Upper lobe of left lung (tissue), 6 donors: Measurements from ENCODE around the gene SLBP. TPM values are rescaled to one million over a fixed set of nuclear protein-coding genes. Genes with fewer than 3 reads are reported as not detected.

Experiments used
- ATAC-seq, 2 donors: fragments of 200-7000 bp; cut with Tn5 transposase; one replicate each; pipeline ENCODE4 v1.9.1; 2022; ENCODE audit warnings: mild to moderate bottlenecking in 2 of 2, moderate library complexity in 2 of 2; ENCODE audit not compliant: low FRiP score in 2 of 2
- DNase-seq, 2 donors: peaks; one replicate each; pipeline ENCODE4 v3.0.0-alpha.2; 2019 to 2020
- H3K27ac ChIP-seq, 4 donors: fragments of 200-600 bp; sonication (generic); one replicate each; pipeline ENCODE4 v1.5.1; 2016 to 2019
- H3K27me3 ChIP-seq, 4 donors: fragments of 200-600 bp; sonication (generic); one replicate each; pipeline ENCODE4 v1.5.1; 2017 to 2019
- H3K36me3 ChIP-seq, 4 donors: fragments of 200-600 bp; sonication (generic); one replicate each; pipeline ENCODE4 v1.5.1; 2016 to 2019
- H3K4me1 ChIP-seq, 4 donors: fragments of 200-600 bp; sonication (generic); one replicate each; pipeline ENCODE4 v1.5.1; 2018 to 2019
- H3K4me3 ChIP-seq, 4 donors: fragments of 200-600 bp; sonication (generic); one replicate each; pipeline ENCODE4 v1.5.1; 2017 to 2019; ENCODE audit warnings: mild to moderate bottlenecking in 2 of 4, moderate library complexity in 1 of 4
- H3K9me3 ChIP-seq, 4 donors: fragments of 200-600 bp; sonication (generic); one replicate each; pipeline ENCODE4 v1.5.1; 2018 to 2019
- CTCF ChIP-seq, 6 experiments: fragments of 450-650 bp in 4 of 6; fragments of 200-600 bp in 2 of 6; sonication (generic) in 2 of 6; IDR thresholded peaks; one replicate each; pipeline ENCODE4 v1.5.1; 2016 to 2019; ENCODE audit warnings: antibody characterized with exemption in 6 of 6
- EP300 ChIP-seq, 4 donors: sonication (generic); formaldehyde crosslinking; IDR thresholded peaks; one replicate each; pipeline ENCODE4 v1.5.1; 2017; ENCODE audit warnings: antibody characterized with exemption in 4 of 4, control low read depth in 2 of 4
- POLR2A ChIP-seq, 4 donors: fragments of 450-650 bp; IDR thresholded peaks; one replicate each; pipeline ENCODE4 v1.5.1; 2016 to 2017; ENCODE audit warnings: antibody characterized with exemption in 4 of 4, mild to moderate bottlenecking in 2 of 4
- POLR2AphosphoS5 ChIP-seq, 2 donors: sonication (generic); formaldehyde crosslinking; IDR thresholded peaks; one replicate each; pipeline ENCODE4 v1.5.1; 2017; ENCODE audit warnings: antibody characterized with exemption in 2 of 2
- WGBS, 2 donors: methylation state at CpG; one replicate each; pipeline ENCODE4 v1.1.5; 2017 to 2018; 5-methylcytosine and 5-hydroxymethylcytosine counted together
- small RNA-seq, 4 donors: library from RNA; depleted of rRNA; stranded (forward); fragments of <200 nt; gene quantifications; one replicate each; pipeline ENCODE3, GENCODE V24; 2016
- total RNA-seq, 6 donors: library from RNA; depleted of rRNA in 4 of 6; stranded (reverse); fragments of >200 nt in 4 of 6; gene quantifications; one replicate each; pipeline versions ENCODE4 v1.1.0 to v1.2.1, GENCODE V29; 2016 to 2021
- donor health status: DM: no; HTN: no; CAD: no; lungs with moderate emphysema.
- donor health status: DM: no; HTN: yes; CAD: no; lungs with severe emphysema.

SLBP gene
- total RNA-seq, 6 donors from 2014 or later = 33.0 to 51.1 (median 38.0) TPM

- TF ChIP-seq POLR2A (IDR thresholded peaks at IDR 0.05) = no peak
- TF ChIP-seq CTCF (IDR thresholded peaks at IDR 0.05) = no peak
- TF ChIP-seq EP300 (IDR thresholded peaks at IDR 0.05) = no peak
- TF ChIP-seq POLR2AphosphoS5 (IDR thresholded peaks at IDR 0.05) = no peak
- ATAC-seq (peak; percentile 12 to 46), DNase-seq (peak in 1 of 2 donors; percentile 67)
- no peaks in the 10 kb centered on the region for H3K27me3 ChIP-seq
- no peaks in the 10 kb centered on the region for H3K36me3 ChIP-seq
- no peak overlapping the region for H3K27ac ChIP-seq
- 59 to 62% methylated on average over 10 to 18 of the region's 21 CpGs for WGBS, 2 donors
- H3K4me1 ChIP-seq = no peaks in the 10 kb centered on the region
- H3K4me3 ChIP-seq = no peak overlapping the region
- H3K9me3 ChIP-seq = no peaks in the 10 kb centered on the region
Measured at GRCh38 chr4:1644891-1645657, 67.0 kb downstream of the SLBP start.

GRCh38 chr4:1643971-1644735, 68.0 kb downstream of the SLBP start:
- ATAC-seq = no peak
- TF ChIP-seq POLR2AphosphoS5 (IDR thresholded peaks at IDR 0.05) = no peak
- no peak for TF ChIP-seq EP300 (IDR thresholded peaks at IDR 0.05)
- TF ChIP-seq CTCF (IDR thresholded peaks at IDR 0.05) = no peak
- TF ChIP-seq POLR2A (IDR thresholded peaks at IDR 0.05) = no peak
- Histone ChIP-seq H3K9me3 (no peaks in the 10 kb centered on the region), H3K4me3 (no peak overlapping the region), H3K4me1 (no peaks in the 10 kb centered on the region), H3K27ac (no peak overlapping the region), H3K27me3 (no peaks in the 10 kb centered on the region), H3K36me3 (no peaks in the 10 kb centered on the region)
- DNase-seq = peak in 1 of 2 donors; percentile 77
- WGBS, 2 donors = 92 to 94% methylated on average over 45 to 48 of the region's 48 CpGs

Small RNA genes lying within 50 kb of the gene (small RNA-seq; reads per million reads assigned to genes)
- 0 reads per million in 4 donors for gene RF00019

Other genes starting within 250 kb of the SLBP start
- gene FAM53A, start 28.0 kb downstream of the SLBP start, total RNA-seq = 10 to 100 TPM in 1 of 6 donors, 1 to 10 TPM in 4, under 1 TPM in 1; 0.59 to 17.8 (median 2.5) TPM
- gene TMEM129, start 9.0 kb upstream of the SLBP start, total RNA-seq = 10 to 100 TPM; 38.9 to 99.1 (median 49.6) TPM
- gene TACC3, start 9.2 kb upstream of the SLBP start, total RNA-seq = 10 to 100 TPM in 5 of 6 donors, 1 to 10 TPM in 1; 8.9 to 47.4 (median 21.9) TPM
- 10 to 100 TPM; 18.5 to 92.2 (median 24.4) TPM for gene FGFR3, start 81.0 kb upstream of the SLBP start, total RNA-seq
- gene LETM1, start 143.8 kb upstream of the SLBP start, total RNA-seq = 10 to 100 TPM; 31.4 to 98.5 (median 47.8) TPM
- gene NSD2, start 159.1 kb upstream of the SLBP start, total RNA-seq = 100 to 1,000 TPM in 2 of 6 donors, 10 to 100 TPM in 4; 35.7 to 164 (median 53.1) TPM